Measurements from ENCODE around the gene NFX1.

GRCh38 chr9:33375841-33376321 lies 85.6 kb downstream of the NFX1 start:
- TF ChIP-seq GATA3 (IDR thresholded peaks at IDR 0.05; ENCODE audit: low read depth, low read length) (no peak), GATA2 (IDR thresholded peaks at IDR 0.05; ENCODE audit: low read depth, low read length) (no peak)

Data from SH-SY5Y (cell line).